ENCODE measurements around the gene GNG12.
A peak's percentile ranks its signal among the peaks of the same experiment; 100 is the strongest.

Gene GNG12

DNA sequence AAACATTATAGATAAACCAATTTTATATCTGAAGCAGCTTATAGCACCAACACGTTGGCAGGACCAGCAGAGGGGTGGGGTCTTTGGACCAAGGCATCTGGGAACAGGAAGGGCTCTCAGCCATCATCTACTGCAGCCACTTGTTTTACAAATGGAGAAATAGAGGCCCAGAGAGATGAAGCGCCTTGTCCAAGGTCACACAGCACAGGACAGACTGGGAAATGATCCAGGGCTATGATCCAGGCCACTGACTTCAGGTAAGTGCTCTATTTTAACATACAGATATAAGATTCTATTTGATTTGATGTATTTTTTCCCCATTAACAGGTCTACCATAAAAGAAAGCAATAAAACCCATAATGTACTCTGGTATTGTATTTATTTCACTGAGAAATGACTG lies 131.4 kb downstream of the GNG12 start:
- no peak for DNase-seq (ENCODE audit: low spot score)

DNA sequence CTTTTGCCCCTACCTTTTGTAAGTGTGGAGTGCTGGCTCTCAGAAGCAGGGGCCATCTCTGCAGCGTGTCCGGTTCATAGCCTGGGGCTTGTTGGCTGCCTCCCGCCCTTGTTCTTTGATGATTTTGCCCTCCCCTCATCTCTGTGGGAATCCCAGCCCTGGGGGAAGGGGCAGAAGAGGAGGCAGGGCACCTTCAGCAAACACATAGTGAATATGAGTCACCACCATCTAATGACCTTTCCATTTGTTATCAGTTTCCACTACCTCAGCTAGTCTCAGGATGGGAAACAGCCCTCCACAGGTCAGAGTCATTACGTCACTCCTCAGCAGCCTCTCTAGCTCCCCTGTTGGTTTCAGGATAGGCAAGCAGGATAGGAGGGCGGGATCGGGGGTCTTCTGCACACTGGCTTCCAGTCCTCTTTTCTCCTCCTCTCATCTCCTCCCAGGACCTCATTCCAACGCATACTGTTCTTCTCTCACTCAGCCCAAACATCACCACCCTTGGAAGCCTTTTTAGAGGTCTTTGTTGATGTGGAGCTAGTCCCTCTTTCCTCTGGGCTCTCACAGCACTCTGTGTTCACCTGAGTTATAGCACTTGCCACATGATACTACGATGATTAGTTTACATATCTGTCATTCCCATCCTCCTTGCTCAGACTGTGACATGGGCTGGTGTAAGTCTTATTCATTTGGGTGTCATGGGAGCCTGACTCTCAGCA lies 132.4 kb downstream of the GNG12 start:
- no peak for DNase-seq (ENCODE audit: low spot score)

GRCh38 chr1:67700220-67700619 lies 133.0 kb downstream of the GNG12 start:
- DNase-seq (ENCODE audit: low spot score): no peak

- DNase-seq (ENCODE audit: low spot score): no peak
These were observed 136.6 kb downstream of the GNG12 start for GRCh38 chr1:67696708-67697107.

GRCh38 chr1:67695963-67696362 lies 137.3 kb downstream of the GNG12 start:
- no peak for DNase-seq (ENCODE audit: low spot score)

DNA sequence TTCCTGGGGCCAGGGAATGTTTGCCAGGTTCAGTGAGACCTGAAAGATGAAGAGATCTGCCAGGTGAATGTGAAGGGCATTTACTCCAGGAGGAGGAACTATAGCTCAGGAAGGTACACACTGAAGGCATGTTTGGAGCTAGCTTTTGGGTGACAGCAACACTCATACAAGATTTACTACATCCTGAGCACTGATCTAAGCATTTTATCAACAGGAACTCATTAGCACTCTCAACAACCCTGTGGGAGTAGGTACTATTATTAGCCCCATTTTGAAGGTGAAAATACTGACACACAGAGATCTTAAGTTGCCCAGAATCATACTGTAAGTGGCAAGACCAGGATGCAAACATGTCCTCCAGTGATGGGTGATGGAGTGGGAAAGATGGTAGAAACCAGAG lies 141.6 kb downstream of the GNG12 start:
- no peak for DNase-seq (ENCODE audit: low spot score)

DNA sequence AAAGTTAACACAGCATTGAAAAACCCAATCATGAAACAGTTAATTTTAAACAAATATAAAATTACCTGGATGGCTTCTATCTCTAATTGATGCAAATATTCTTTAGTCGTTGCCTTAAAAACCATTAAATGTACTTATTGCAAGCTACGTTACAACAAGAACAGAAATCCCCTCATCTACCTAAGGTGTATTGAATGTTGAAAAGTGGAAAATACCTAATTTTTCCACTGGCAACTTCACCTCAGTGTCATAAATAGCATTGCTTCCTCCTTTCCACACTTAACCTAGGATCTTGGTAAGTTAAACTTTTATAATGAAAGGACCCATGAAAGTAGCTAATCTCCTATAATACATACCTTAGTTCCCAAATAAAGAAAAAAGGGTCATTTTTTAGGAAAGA lies 142.9 kb downstream of the GNG12 start:
- no peak for DNase-seq (ENCODE audit: low spot score)

DNA sequence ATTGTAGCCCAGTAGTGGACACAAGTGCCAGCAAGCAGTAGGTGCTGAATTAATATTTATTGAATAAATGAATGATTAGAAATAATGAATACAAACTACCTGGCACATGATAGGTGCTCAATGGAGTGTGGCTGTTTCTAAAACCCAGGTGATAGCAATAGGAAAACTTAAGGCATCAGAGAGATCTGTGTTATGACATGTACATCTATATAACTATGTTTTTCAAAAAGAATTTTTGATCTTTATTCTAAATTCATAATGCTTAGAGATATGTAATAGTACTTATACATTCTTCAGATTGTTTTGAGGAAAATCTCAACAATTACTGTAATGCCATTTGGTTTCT lies 143.3 kb downstream of the GNG12 start:
- no peak for DNase-seq (ENCODE audit: low spot score)

- DNase-seq (ENCODE audit: low spot score): no peak
These were observed 143.8 kb downstream of the GNG12 start for GRCh38 chr1:67689267-67690017.

GRCh38 chr1:67688526-67689219 lies 144.6 kb downstream of the GNG12 start:
- no peak for DNase-seq (ENCODE audit: low spot score)

DNA sequence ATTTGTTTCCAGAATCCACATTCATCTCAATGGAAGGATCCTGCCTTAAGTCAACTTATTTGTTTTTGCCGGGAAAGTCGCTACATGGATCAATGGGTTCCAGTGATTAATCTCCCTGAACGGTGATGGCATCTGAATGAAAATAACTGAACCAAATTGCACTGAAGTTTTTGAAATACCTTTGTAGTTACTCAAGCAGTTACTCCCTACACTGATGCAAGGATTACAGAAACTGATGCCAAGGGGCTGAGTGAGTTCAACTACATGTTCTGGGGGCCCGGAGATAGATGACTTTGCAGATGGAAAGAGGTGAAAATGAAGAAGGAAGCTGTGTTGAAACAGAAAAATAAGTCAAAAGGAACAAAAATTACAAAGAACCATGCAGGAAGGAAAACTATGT lies 145.6 kb downstream of the GNG12 start:
- DNase-seq (ENCODE audit: low spot score): peak; percentile 46

- no peak for DNase-seq (ENCODE audit: low spot score)
These were observed 146.1 kb downstream of the GNG12 start for GRCh38 chr1:67687198-67687545.

GRCh38 chr1:67686267-67687197 lies 146.7 kb downstream of the GNG12 start:
- DNase-seq (ENCODE audit: low spot score): peak; percentile 88

DNA sequence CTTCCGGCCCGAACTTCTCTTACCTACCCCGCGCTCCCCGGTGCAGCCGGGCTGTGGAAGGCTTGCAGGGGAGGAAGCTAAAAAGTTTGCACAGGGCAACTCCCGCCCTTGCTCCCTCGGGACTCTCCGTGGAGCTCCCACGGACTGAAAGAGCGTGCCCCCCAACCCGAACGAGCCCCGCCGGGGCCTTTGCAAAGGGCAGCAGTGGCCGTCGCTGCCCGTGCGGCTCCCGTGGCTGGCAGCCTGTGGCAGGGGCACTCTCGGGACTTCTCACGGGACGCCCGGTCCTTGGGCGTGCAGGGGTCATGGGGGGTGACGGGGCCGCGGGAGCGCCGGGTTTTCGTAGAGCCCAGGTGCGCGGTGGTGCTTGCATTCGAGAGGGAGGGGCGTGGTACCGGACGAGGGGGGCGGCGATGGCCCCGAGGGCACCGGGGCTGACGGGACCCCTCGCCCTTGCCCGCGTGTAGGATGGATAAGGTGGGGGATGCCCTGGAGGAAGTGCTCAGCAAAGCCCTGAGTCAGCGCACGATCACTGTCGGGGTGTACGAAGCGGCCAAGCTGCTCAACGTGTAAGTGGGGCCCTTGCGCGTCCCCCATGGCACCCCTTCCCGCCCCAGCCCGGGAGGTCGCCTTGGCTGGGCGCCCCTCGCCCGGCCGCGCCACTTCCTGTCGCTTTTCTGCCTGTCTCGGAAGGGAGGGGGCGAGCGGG lies 147.6 kb downstream of the GNG12 start:
- peak; percentile 31 for DNase-seq (ENCODE audit: low spot score)

DNA sequence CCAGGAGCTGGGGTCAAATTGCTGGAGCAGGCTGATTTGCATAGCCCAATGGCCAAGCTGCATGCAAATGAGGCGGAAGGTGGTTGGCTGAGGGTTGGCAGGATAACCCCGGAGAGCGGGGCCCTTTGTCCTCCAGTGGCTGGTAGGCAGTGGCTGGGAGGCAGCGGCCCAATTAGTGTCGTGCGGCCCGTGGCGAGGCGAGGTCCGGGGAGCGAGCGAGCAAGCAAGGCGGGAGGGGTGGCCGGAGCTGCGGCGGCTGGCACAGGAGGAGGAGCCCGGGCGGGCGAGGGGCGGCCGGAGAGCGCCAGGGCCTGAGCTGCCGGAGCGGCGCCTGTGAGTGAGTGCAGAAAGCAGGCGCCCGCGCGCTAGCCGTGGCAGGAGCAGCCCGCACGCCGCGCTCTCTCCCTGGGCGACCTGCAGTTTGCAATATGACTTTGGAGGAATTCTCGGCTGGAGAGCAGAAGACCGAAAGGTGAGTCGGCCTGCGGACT lies 148.2 kb downstream of the GNG12 start, which contains the start of gene GADD45A:
GADD45A (plus strand) TSS at position 135 of the 491 bp plus-strand sequence; CDS start at position 429, 294 bp downstream.
- peak; percentile 96 for DNase-seq (ENCODE audit: low spot score)

DNA sequence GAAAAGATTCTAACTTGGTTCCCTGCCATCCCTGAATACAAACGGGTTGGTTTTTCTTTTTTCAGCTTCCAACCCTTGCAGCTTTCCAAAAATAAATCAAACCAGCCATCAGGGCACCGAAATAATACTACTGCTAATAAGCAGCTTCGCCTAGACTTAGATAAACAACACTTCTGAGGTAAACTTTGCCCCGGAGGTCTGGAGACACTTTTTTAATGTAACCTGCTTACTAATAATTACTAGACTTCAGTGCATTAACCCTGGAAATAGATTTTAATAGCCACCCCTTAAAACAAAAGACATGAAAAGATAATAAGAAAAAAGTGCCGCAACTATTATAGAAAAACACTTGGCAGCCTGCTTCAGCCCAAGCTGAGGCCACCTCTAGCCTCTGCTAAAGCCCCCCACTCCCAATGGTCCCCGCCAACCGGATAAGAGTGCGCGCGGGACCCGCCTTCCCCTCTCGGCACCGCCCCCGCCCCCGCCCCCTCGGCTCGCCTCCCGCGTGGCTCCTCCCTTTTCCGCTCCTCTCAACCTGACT lies 148.7 kb downstream of the GNG12 start:
- DNase-seq (ENCODE audit: low spot score): no peak

DNA sequence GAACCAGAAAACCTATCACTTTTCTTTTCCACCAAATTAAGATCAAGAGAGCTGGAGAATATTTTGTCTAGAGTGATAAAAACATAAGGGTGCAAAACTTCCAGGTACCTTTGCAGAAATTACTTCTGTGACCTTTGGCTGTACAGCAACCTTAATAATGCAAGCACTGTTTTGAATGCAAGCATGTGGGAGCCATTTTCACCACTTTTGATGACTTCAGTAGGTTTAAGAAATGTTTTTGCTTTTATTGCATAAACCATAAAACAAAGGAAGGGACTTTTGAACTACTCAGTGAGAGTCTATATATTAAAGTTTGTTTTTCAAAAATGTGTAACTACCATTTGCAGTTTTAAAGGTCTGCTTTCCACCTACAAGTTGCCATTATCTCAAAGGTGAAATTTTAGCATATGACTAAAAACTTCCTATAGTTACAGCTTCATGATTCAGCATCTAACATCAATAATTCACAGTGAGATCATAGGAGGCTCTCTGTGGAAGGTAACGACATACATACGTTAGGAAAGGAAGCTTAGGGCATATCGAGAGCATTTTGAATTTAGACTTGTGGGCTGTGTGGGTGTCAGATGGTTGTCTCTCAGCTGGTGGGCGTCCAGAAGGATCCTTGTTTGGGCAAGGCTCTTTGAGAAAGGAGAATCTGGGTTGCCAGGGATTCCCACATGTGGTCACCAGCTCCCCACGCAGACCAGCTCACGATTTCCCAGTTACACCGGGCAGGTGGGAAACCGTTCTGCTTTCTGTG lies 149.3 kb downstream of the GNG12 start:
- DNase-seq (ENCODE audit: low spot score): no peak

DNA sequence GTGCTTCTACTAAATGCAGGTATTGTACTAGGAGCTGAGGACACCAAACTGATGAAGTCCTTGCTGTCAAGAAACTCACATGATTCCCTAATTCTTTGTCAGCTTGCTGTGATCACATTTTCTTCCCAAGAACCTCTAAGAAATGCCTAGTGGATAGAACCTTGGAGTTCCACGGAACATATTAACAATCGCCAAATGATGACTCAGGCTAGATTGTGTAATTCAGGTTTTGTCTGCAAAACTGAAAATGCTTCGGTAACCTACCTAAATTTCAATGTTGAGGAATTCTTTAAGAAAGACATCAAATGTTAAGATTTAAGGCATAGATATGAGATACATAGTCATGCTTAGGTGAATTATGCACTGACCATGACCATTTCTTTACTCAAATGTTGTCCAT lies 150.0 kb downstream of the GNG12 start:
- DNase-seq (ENCODE audit: low spot score): peak; percentile 47

- peak; percentile 64 for DNase-seq (ENCODE audit: low spot score)
These were observed 150.5 kb downstream of the GNG12 start for GRCh38 chr1:67682659-67683197.

- no peak for DNase-seq (ENCODE audit: low spot score)
These were observed 152.8 kb downstream of the GNG12 start for GRCh38 chr1:67680486-67680885.
